Esophagus muscularis mucosa (tissue), 3 donors: Measurements from ENCODE around the gene DTD1.

ENCODE experiments used
- POLR2AphosphoS5 ChIP-seq, 2 donors: sonication (generic); formaldehyde crosslinking; IDR thresholded peaks; one replicate each; pipeline ENCODE4 v1.6.1; 2017; ENCODE audit warnings: antibody characterized with exemption in 2 of 2
- TF ChIP-seq, protein P1 (sequence below), 3 experiments: fragments of 200-600 bp in 2 of 3; fragments of 450-650 bp in 1 of 3; sonication (generic) in 2 of 3; IDR thresholded peaks; one replicate each; pipeline ENCODE4 v1.5.1; 2017 to 2019; ENCODE audit warnings: antibody characterized with exemption in 3 of 3, mild to moderate bottlenecking in 2 of 3, moderate library complexity in 1 of 3

DNA sequence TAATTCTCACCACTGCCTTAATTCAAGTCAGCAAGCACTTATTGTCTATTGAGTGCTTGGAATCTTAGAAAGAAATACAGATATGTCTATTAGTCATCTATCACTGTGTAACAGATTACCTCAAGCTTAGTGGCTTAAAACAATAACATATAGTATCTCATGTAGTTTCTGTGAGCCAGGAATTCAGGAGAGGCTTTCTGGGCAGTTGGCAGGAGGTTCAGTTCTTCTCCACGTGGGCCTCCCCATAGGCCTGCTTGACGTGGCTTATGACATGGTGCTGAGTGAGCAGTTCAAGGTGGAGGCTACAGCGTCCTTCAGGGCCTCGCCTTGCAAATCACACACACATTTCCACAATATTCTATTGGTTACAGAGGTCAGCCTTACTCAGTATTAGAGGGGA lies 69.7 kb downstream of the DTD1 start:
- TF ChIP-seq POLR2AphosphoS5 (IDR thresholded peaks at IDR 0.05) = no peak
- TF ChIP-seq, protein P1, sequence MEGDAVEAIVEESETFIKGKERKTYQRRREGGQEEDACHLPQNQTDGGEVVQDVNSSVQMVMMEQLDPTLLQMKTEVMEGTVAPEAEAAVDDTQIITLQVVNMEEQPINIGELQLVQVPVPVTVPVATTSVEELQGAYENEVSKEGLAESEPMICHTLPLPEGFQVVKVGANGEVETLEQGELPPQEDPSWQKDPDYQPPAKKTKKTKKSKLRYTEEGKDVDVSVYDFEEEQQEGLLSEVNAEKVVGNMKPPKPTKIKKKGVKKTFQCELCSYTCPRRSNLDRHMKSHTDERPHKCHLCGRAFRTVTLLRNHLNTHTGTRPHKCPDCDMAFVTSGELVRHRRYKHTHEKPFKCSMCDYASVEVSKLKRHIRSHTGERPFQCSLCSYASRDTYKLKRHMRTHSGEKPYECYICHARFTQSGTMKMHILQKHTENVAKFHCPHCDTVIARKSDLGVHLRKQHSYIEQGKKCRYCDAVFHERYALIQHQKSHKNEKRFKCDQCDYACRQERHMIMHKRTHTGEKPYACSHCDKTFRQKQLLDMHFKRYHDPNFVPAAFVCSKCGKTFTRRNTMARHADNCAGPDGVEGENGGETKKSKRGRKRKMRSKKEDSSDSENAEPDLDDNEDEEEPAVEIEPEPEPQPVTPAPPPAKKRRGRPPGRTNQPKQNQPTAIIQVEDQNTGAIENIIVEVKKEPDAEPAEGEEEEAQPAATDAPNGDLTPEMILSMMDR (IDR thresholded peaks at IDR 0.05) = no peak
